Body of pancreas (tissue), 4 donors: ENCODE measurements around the gene SLFN12L. TPM values are rescaled to one million over a fixed set of nuclear protein-coding genes. Genes with fewer than 3 reads are reported as not detected.

Experiments
- ATAC-seq: fragments of 150-250 bp; one replicate; pipeline ENCODE4 v1.9.1; 2016
- DNase-seq, 4 donors: peaks; one replicate each; pipeline ENCODE4 v3.0.0-alpha.2; 2019
- H3K27ac ChIP-seq, 4 donors: fragments of 200-600 bp; sonication (generic); 1 replicate in 3 of 4; 2 replicates in 1 of 4; pipeline versions ENCODE4 v1.5.1 to v1.6.1; 2016 to 2019; ENCODE audit warnings: mild to moderate bottlenecking in 1 of 4, mixed read lengths in 1 of 4, moderate library complexity in 1 of 4
- H3K27me3 ChIP-seq, 2 donors: fragments of 200-600 bp; sonication (generic); one replicate each; pipeline ENCODE4 v1.6.0; 2016; ENCODE audit warnings: mild to moderate bottlenecking in 1 of 2
- H3K36me3 ChIP-seq, 2 donors: fragments of 200-600 bp; sonication (generic); replicated peaks in 1 of 2; 2 replicates each; pipeline ENCODE4 v1.5.1; 2016; ENCODE audit warnings: low read depth in 2 of 2; ENCODE audit not compliant: insufficient read depth in 1 of 2
- H3K4me1 ChIP-seq: fragments of 200-600 bp; sonication (generic); one replicate; pipeline ENCODE4 v1.6.0; 2016
- H3K4me3 ChIP-seq, 2 donors: fragments of 200-600 bp; sonication (generic); 1 replicate in 1 of 2; 2 replicates in 1 of 2; pipeline ENCODE4 v1.5.1; 2016 to 2019
- H3K9me3 ChIP-seq, 3 donors: fragments of 200-600 bp; sonication (generic); 1 replicate in 2 of 3; 2 replicates in 1 of 3; pipeline ENCODE4 v1.5.1; 2016
- CTCF ChIP-seq, 7 experiments: fragments of 450-650 bp in 4 of 7; fragments of 200-600 bp in 3 of 7; sonication (generic) in 3 of 7; IDR thresholded peaks; one replicate each; pipeline ENCODE4 v1.5.1; 2016 to 2019; ENCODE audit warnings: antibody characterized with exemption in 7 of 7
- POLR2A ChIP-seq, 3 donors: fragments of 450-650 bp; IDR thresholded peaks; one replicate each; pipeline ENCODE4 v1.6.1; 2016; ENCODE audit warnings: antibody characterized with exemption in 3 of 3, mild to moderate bottlenecking in 2 of 3
- WGBS, 2 donors: methylation state at CpG; one replicate each; pipeline ENCODE4 v1.1.5; 2017; 5-methylcytosine and 5-hydroxymethylcytosine counted together
- intact Hi-C: fragments of 100-400 bp; cut with DNase I; formaldehyde crosslinking; loops from one replicate; pipeline ENCODE4 v1.15.1; 2023
- total RNA-seq, 2 donors: library from RNA; depleted of rRNA; stranded (reverse); fragments of >200 nt; gene quantifications; one replicate each; pipeline ENCODE4 v1.1.0, GENCODE V29; 2016

SLFN12L gene
- total RNA-seq, 2 donors from 2014 or later: 0.78 to 1.6 TPM

GRCh38 chr17:35578197-35578928 lies 40.9 kb upstream of the SLFN12L start, which contains the start of gene PEX12:
TSS of gene PEX12 (minus strand) at chr17:35578571. CDS start at chr17:35578021, 550 bp downstream.
- TF ChIP-seq POLR2A (IDR thresholded peaks at IDR 0.05) (peak; percentile 74 to 93 (median 90)), CTCF (IDR thresholded peaks at IDR 0.05) (peak in 2 of 7 experiments; percentile 9 to 13)
- no peaks in the 10 kb centered on the region for H3K36me3 ChIP-seq
- H3K27me3 ChIP-seq: no peaks in the 10 kb centered on the region
- no peaks in the 10 kb centered on the region for H3K9me3 ChIP-seq
- peaks cover 22% of the 10 kb centered on the region for H3K4me1 ChIP-seq
- DNase-seq (peak; percentile 86 to 92 (median 90)), ATAC-seq (peak; percentile 97)
- intact Hi-C loops: no loop called here
- H3K4me3 ChIP-seq: peak within 1 kb of the TSS; percentile 39 to 63
- WGBS, 2 donors: 0% methylated on average over 24 to 45 of the region's 45 CpGs
- H3K27ac ChIP-seq: peak within 1 kb of the TSS; percentile 76 to 91 (median 81)

GRCh38 chr17:35577830-35578196 lies 40.3 kb upstream of the SLFN12L start:
- TF ChIP-seq CTCF (IDR thresholded peaks at IDR 0.05) (no peak), POLR2A (IDR thresholded peaks at IDR 0.05) (no peak)
- H3K9me3 ChIP-seq: no peaks in the 10 kb centered on the region
- intact Hi-C loops: no loop called here
- ATAC-seq (peak; percentile 28), DNase-seq (peak in 3 of 4 donors; percentile 11 to 25 (median 19))
- peaks cover 22% of the 10 kb centered on the region for H3K4me1 ChIP-seq
- no peaks in the 10 kb centered on the region for H3K36me3 ChIP-seq
- no peaks in the 10 kb centered on the region for H3K27me3 ChIP-seq
- WGBS, 2 donors: 2 to 3% methylated on average over 8 of the region's 8 CpGs
- H3K27ac ChIP-seq: peak overlapping the region; percentile 76 to 91 (median 81)
- peak overlapping the region; percentile 39 to 63 for H3K4me3 ChIP-seq

- Histone ChIP-seq H3K27me3 (no peaks in the 10 kb centered on the region), H3K27ac (no peak overlapping the region), H3K36me3 (no peaks in the 10 kb centered on the region), H3K9me3 (no peaks in the 10 kb centered on the region), H3K4me3 (no peak overlapping the region), H3K4me1 (peaks cover 22% of the 10 kb centered on the region)
- ATAC-seq: no peak
- WGBS, 2 donors: 86 to 97% methylated on average over 3 of the region's 3 CpGs
- no peak for DNase-seq
- TF ChIP-seq POLR2A (IDR thresholded peaks at IDR 0.05): no peak
- no peak for TF ChIP-seq CTCF (IDR thresholded peaks at IDR 0.05)
- intact Hi-C loops: no loop called here
Observed at GRCh38 chr17:35575759-35576158, 38.3 kb upstream of the SLFN12L start.

- H3K27me3 ChIP-seq: no peaks in the 10 kb centered on the region
- no peaks in the 10 kb centered on the region for H3K36me3 ChIP-seq
- TF ChIP-seq POLR2A (IDR thresholded peaks at IDR 0.05) (no peak), CTCF (IDR thresholded peaks at IDR 0.05) (no peak)
- H3K9me3 ChIP-seq: no peaks in the 10 kb centered on the region
- WGBS, 2 donors: 45 to 61% methylated on average over 2 of the region's 2 CpGs
- no peak overlapping the region for H3K4me3 ChIP-seq
- intact Hi-C loops: no loop called here
- DNase-seq (no peak), ATAC-seq (no peak)
- peaks cover 21% of the 10 kb centered on the region for H3K4me1 ChIP-seq
- no peak overlapping the region for H3K27ac ChIP-seq
Observed at GRCh38 chr17:35569405-35569804, 31.9 kb upstream of the SLFN12L start.
